Uterus (tissue), 2 donors: ENCODE data around the gene LRRC57.

Source experiments
- POLR2A ChIP-seq, 2 donors: fragments of 450-650 bp; IDR thresholded peaks; one replicate each; pipeline ENCODE4 v1.6.1; 2016; ENCODE audit warnings: antibody characterized with exemption in 2 of 2, mild to moderate bottlenecking in 1 of 2, moderate library complexity in 1 of 2
- TF ChIP-seq, protein P1 (sequence below), 4 experiments: fragments of 200-600 bp in 2 of 4; fragments of 450-650 bp in 2 of 4; sonication (generic) in 2 of 4; IDR thresholded peaks; one replicate each; pipeline ENCODE4 v1.5.1; 2016 to 2019; ENCODE audit warnings: antibody characterized with exemption in 4 of 4, mild to moderate bottlenecking in 2 of 4, moderate library complexity in 1 of 4

DNA sequence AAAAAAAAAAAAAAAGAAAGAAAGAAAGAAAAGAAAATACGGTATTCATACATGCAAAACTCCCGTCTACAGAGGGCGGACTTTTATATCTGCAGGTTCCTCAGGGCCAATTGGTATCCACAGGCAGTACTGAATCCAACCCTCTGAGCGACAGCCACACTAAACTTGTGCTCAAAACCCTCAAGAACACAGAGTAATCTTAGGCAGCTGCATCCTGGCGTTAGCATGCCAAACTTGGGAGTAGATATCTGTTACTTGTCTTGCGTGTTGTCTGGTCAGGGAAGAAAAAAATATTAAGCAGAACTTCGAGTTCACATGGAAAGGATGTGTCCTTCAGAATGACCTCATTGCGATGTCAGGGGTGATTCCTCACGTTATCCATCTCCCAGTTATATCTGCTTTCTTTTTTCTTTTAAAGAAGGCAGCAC is 40.3 kb downstream of the LRRC57 start:
- TF ChIP-seq, protein P1, sequence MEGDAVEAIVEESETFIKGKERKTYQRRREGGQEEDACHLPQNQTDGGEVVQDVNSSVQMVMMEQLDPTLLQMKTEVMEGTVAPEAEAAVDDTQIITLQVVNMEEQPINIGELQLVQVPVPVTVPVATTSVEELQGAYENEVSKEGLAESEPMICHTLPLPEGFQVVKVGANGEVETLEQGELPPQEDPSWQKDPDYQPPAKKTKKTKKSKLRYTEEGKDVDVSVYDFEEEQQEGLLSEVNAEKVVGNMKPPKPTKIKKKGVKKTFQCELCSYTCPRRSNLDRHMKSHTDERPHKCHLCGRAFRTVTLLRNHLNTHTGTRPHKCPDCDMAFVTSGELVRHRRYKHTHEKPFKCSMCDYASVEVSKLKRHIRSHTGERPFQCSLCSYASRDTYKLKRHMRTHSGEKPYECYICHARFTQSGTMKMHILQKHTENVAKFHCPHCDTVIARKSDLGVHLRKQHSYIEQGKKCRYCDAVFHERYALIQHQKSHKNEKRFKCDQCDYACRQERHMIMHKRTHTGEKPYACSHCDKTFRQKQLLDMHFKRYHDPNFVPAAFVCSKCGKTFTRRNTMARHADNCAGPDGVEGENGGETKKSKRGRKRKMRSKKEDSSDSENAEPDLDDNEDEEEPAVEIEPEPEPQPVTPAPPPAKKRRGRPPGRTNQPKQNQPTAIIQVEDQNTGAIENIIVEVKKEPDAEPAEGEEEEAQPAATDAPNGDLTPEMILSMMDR (IDR thresholded peaks at IDR 0.05), result peak in 1 of 4 experiments; percentile 5
- TF ChIP-seq POLR2A (IDR thresholded peaks at IDR 0.05), result peak; percentile 17 to 37
